AG09309 (cell line): ENCODE results near the gene SVBP.

Experiments used
- DNase-seq: peaks from one replicate; pipeline ENCODE4 v3.0.0-alpha.2; 2010; ENCODE audit warnings: low read depth
- H3K4me3 ChIP-seq: 2 replicates; pipeline ENCODE4 v1.5.1; 2011; ENCODE audit warnings: mild to moderate bottlenecking, low read depth, low read length, moderate library complexity; ENCODE audit not compliant: control insufficient read depth
- TF ChIP-seq, protein P1 (sequence below): IDR thresholded peaks from 2 replicates; pipeline ENCODE4 v1.5.1; 2011; ENCODE audit warnings: mild to moderate bottlenecking, low read depth, low read length, inconsistent platforms; ENCODE audit not compliant: insufficient read depth, control insufficient read depth; ENCODE audit errors: missing control alignments

SVBP gene

DNA sequence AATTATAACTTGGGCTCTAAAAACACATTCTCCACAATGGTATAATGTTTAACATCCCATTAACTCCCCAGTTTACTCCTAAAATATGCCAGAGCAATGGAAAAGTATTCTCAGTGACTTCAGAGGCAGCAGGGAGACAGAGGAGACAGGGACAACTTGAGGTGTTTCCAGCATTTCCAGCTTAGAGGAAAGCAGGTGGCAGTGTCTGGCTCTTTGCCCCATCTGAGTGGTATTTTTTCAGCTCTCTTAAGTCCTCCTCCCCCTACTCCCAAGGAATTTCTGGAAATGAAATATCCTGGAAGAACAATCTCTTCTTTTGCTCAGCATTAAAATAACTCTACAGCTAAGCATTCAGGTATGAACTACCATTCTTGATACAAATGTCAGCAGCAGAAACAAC, 11.0 kb downstream of the SVBP start:
- H3K4me3 ChIP-seq = no peak overlapping the region
- DNase-seq = no peak
- TF ChIP-seq, protein P1, sequence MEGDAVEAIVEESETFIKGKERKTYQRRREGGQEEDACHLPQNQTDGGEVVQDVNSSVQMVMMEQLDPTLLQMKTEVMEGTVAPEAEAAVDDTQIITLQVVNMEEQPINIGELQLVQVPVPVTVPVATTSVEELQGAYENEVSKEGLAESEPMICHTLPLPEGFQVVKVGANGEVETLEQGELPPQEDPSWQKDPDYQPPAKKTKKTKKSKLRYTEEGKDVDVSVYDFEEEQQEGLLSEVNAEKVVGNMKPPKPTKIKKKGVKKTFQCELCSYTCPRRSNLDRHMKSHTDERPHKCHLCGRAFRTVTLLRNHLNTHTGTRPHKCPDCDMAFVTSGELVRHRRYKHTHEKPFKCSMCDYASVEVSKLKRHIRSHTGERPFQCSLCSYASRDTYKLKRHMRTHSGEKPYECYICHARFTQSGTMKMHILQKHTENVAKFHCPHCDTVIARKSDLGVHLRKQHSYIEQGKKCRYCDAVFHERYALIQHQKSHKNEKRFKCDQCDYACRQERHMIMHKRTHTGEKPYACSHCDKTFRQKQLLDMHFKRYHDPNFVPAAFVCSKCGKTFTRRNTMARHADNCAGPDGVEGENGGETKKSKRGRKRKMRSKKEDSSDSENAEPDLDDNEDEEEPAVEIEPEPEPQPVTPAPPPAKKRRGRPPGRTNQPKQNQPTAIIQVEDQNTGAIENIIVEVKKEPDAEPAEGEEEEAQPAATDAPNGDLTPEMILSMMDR = no peak

DNA sequence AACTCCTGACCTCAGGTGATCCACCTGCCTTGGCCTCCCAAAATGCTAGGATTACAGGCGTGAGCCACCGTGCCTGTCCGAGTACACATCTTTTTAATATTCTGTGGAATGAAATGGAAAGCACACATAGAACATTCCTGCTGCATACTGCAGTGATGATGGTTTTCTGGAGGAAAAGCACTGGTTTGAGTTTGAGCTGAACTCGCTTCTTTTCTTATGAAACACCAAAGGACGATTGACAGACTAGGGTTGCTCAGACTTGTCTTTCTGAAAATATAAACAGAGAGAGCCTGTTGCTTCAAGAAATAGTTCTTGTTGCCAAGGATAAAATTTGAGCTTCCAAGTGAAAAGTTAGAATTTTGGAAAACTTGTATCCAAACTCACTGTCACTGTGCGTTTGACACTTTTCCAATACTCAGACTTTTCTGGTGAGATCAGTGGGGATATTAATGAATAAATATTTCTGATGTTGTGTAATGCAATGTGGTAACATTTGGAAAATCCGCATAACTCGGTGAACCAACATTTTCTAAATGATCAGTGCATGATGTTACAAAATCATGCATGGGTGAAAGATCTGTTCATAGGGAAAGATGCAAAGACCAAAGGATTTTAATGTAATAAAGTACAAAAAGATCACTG, 15.2 kb downstream of the SVBP start:
- no peak overlapping the region for H3K4me3 ChIP-seq
- TF ChIP-seq, protein P1 = no peak
- DNase-seq = peak; percentile 8

DNA sequence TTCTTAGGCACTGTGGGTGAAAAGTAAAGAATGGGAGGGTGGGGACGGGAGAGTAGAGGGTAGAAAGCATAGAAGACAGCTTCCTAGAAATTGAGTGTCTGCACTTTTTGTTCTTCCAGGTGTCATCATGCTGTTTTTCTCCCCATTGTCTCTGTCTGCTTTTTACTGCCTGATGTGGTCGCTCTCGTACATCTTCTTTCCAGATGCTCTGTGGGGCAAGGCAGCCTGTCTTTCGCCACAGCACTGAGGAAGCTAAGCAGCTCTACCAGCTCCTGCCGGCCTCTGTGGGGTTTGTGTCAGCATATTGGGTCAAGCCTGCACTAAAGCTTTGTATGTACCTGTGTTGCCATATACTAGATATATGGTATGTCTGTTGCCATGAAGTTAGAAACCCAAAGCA, 19.2 kb downstream of the SVBP start:
- no peak overlapping the region for H3K4me3 ChIP-seq
- TF ChIP-seq, protein P1 = no peak
- DNase-seq = no peak

DNA sequence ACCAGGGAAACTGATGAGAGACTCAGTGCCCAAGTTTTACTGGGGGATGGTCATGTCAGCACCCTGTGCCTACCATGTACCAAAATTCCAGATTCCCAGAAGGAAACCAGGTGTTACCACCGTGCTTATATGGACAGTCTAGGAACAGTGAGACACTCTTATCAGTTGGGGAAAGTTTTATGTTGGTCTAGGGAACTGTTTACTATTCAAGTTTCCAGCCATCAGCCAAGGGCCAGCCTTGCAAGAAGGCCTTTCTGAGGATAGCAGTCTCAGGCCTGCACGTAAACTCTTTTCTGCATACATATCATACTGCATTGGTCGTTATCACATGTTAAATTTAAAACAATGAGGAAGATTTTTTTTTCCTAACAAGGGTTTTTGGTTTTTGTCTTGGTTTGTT, 19.8 kb downstream of the SVBP start:
- no peak overlapping the region for H3K4me3 ChIP-seq
- no peak for DNase-seq
- TF ChIP-seq, protein P1 = no peak

DNA sequence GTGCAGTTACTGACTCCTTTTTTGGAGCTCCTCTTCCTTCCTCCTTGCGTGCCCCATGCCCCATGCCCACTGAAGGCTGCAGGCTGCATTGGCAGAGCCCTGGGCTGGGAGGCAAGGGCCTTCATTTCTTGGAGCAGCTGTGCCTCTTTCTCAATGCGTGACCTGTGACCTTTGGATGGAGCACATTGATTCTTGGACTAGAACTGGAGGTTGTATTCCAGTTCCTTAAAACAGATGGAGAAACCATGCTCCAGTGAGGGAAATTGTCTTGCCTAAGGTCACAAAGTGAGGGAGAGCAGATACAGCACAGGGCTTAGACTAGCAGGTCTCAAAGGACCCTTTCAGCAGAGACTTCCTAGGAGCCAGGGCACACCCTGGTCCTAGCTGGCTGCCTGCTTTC, 23.4 kb downstream of the SVBP start:
- no peak overlapping the region for H3K4me3 ChIP-seq
- TF ChIP-seq, protein P1 = no peak
- no peak for DNase-seq

DNA sequence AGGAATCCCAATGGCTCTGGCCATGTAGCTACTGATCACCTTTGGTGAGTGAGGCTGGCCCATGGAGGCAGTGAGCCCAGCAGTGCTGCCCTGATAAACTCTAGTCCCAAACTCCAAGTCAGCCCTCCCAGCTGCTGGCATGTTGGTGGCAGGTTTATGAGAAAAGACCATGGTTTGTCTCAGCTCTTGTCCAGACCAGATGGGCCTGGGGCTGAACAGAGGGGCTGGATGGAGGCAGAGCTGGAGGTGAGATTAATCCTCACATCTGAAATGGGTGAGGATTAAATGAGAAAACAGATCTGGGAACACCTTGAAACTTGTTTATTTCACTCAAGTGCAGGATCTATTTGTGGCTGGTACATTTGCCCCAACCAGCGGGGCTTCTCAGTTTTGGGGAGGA, 29.2 kb downstream of the SVBP start:
- no peak overlapping the region for H3K4me3 ChIP-seq
- TF ChIP-seq, protein P1 = no peak
- DNase-seq = no peak
